Cerebellar cortex (tissue), 1 donor: Measurements from ENCODE around the gene ZNF362.
A peak's percentile ranks its signal among the peaks of the same experiment; 100 is the strongest.

ENCODE experiments used
- DNase-seq: peaks from one replicate; pipeline ENCODE4 v3.0.0-alpha.2; 2015; ENCODE audit warnings: low spot score

ZNF362 gene

DNA sequence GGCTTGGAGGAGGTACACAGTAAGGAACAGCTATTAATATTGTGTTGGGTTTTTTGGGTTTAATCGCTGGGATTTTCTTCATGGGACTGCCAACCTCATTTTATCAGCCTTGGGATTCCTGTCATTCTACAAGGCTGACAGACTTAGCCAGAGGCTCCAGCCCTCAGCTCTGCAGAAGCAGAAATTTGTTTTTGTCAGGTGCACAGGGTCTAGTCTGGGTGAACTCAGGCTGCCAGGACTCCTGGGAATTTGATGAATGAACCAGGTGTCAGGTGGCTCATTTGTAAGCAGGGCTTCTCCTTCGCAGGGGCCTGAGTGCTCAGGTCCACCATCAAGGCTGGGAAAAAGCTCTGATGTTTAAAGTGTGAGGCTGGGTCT, 11.5 kb upstream of the ZNF362 start:
- no peak for DNase-seq

- no peak for DNase-seq
These were observed 10.1 kb upstream of the ZNF362 start for GRCh38 chr1:33246171-33246570.

DNA sequence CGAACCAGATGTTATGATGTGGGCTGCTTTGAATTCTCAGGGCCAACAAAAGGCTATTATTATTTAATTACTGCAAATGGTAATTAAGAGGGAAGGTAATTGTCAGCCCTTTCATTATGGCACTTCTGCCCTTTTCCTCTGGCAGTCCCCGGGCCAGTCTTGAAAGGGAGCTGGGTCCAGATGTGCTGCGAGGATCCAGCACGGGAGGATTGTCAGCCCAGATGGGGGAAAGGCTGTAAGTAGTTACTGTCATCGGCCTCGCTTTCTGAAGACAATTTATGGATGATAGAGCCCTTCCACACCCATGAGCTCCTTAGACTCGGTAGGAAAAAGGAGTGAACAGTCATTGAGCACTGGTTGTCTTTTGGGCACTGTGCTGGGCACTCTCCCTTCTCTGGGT, 8.7 kb upstream of the ZNF362 start:
- DNase-seq: no peak

GRCh38 chr1:33248244-33248643, 8.0 kb upstream of the ZNF362 start:
- DNase-seq: no peak

DNA sequence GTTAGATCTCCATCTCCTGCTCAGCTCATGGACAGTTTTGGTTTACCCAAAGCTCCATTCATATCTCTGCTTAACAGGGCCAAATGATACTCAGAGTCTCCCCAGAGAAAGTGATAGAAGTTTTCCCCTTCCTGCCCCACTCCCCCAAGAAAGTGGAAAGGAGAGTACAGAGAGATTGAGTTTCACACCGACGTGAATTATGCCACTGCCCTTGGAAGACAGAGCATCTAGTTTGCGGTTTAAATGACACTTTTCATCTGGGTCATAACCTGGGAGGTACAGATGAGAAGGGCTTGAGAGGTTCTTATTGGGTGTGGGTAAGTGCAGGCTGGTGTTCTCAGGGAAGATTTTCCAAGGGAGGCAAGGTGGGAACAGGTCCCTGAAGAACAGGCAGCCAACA, 6.9 kb upstream of the ZNF362 start:
- DNase-seq: no peak

DNA sequence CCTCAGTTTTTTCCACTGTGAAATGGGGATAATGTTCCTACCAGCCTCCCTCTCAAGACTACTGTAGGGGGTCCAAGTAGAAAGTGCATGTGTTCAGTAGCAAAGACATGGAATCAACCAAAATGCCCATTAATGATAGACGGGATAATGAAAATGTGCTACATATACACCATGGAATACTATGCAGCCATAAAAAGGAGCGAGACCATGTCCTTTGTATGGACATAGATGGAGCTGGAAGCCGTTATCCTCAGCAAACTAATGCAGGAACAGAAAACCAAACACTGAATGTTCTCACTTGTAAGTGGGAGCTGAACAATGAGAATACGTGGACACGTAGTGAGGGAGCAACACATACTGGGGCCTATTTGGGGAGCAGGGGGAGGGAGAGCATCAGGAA, 6.1 kb upstream of the ZNF362 start:
- DNase-seq: no peak

DNA sequence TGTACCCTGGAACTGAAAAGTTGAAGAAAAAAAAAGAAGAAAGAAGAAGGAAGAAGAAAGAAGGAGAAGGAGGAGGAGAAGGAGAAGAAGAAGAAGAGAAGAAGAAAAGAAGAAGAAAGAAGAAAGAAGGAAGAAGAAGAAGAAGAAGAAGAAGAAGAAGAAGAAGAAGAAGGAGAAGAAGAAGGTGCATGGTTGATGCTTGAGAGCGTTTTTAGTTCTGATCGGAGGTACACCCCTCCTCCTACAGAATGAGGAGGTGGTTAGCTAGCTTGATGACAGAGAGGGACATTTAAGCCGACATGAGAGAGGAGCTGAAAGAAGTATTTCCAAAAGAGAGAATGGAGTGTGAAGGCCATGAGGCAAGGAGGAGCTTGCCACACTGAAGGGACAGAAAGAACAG, 5.6 kb upstream of the ZNF362 start:
- DNase-seq: no peak

GRCh38 chr1:33254491-33254890, 1.8 kb upstream of the ZNF362 start:
- DNase-seq: no peak

DNA sequence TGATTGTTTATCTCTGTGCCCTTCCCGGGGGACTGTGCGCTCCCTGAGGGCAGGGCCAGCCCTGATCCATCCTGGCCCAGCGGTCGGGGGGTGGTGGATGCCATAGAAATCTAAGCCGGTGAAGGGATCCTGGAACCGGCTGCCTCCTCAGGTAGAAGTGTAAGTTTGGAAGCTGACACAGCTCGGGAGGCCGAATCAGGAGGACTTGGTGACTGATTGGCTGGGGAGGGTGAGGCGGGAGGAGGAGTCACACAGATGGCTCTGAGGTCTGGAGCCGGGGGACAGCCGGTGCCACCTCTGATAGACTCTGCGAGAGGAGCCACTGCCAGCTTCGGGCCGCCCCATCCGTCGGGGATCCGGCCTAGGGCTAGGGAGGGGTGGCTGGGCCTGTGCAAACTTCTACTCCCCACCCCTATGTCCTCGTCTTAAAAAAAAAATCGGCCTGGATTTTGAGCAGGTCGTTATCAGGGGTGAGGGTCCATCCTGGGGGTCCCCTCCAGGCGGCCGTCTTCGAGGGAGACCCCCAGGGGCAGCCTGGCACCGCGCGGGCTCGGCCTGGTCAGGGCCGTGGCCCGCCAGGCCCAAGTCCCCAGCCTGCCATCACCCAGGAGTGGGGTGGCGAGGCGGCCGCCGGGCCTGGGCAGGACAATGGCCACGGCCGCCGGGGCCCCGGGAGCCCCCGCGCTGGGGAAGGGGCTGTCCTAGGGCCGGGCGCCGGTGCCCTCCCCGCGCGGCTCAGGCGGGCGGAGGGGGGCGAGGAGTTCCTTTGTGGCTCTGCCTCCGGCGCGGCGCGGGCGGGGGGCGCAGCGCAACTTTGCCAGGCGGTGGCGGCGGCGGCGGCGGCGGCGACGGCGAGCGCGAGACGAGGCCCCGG, 708 bp upstream of the ZNF362 start:
- peak; percentile 87 for DNase-seq

GRCh38 chr1:33256221-33256470, 146 bp upstream of the ZNF362 start:
- no peak for DNase-seq

DNA sequence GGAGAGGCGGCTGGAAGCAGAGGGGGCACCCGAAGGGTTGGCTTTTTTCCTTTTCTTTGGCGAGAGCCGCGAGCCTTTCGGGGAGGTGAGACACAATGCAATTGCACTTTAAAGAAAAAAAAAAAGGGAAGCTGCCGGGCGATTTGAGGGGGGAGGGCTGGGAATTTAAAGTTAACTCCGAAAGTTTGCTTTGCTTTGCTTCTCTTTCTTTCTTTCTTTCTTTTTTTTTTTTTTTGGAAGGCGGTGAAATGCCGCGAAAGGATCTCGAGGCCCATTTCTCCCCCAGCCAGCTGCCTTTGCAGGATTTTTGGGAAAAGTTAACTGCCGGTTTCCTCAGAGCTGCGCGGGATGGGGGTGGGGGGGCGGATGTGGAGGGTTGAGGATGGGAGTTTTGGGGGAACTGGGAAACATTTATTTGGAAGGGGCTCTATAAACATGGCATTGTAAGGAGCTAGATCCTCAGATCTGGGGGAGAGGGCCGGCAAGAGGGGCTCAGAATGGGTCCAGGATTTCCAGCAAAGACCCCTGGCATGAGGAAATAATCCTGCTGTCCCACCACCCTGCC, 997 bp downstream of the ZNF362 start:
- no peak for DNase-seq

DNA sequence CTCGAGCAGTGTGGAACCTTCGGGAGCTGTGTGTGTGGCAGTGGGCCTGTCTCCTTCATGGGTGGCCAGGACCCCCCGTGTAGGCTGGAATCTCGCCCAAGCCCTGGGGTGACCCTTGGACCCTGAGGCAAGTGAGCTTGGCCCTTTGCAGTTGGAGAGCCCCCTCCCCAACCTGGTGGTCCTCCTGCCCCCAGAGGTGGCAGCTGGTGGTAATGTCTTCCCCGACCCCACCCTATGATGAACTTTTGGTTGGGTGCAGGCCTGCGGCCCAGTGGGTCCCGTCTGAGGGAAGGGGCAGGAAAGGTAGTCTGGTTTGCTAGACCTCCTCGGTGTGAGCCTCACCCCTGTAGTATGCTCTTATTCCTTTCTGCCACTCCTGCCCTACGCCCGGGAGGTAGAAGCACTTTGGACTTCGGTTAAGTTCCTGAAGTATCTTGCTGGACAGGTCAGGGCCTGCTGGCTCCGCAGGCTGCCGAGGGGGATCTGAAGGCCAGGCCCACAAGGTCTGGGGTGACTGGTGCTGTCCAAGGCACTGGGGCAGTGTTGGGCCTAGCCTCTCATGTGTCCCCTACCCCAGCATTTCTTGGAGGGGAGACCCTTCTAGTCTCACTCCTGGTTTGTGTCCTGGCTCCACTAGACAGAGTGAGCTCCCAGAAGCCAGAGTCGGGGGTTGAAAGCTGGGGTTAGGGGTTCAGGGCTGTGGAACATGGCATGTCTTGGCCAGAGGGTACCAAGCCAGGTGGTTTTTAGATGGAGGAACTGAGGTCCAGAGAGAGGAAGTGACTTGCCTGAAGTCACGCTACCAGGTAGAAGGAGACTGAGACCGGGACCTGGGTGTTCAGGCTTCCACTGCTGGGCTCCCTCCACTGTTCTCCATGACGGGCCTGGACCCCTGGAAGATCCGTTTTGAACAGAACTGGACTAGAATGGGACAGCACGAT, 1.8 kb downstream of the ZNF362 start:
- no peak for DNase-seq

- DNase-seq: no peak
These were observed 2.5 kb downstream of the ZNF362 start for GRCh38 chr1:33258788-33259274.

- no peak for DNase-seq
These were observed 3.6 kb downstream of the ZNF362 start for GRCh38 chr1:33259879-33260278.

GRCh38 chr1:33260439-33260838, 4.1 kb downstream of the ZNF362 start:
- no peak for DNase-seq

- DNase-seq: no peak
These were observed 5.1 kb downstream of the ZNF362 start for GRCh38 chr1:33261344-33261743.

DNA sequence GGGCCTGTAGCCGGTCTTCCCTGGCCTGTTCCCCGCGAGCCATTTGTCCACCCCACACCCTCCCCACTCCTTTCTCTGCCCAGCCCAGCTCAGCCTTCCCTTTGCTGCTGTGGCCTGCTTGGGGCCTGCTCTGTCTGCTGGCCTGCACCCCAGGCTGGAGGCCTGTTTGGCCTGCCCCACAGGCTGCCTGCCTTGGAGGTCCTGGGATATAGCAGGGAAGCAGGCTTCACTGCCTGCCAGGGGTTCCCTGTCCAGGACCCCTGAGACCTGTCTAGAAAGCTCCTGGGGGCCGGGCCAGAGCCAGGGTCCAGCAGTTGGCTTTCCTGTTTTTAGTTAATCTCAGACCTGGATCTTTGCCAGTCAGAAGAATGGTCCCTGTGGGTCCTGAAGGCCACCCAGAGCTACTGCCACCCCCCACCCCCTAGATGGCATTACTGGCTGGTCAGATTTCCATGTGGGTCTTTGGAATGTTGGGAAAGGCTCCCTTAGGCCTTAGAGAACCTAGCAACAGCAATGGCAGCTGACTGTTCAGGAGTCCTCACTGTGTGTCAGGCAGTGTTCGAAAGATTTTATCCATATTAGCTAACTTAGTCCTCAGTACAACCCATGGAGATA, 7.7 kb downstream of the ZNF362 start:
- DNase-seq: no peak

DNA sequence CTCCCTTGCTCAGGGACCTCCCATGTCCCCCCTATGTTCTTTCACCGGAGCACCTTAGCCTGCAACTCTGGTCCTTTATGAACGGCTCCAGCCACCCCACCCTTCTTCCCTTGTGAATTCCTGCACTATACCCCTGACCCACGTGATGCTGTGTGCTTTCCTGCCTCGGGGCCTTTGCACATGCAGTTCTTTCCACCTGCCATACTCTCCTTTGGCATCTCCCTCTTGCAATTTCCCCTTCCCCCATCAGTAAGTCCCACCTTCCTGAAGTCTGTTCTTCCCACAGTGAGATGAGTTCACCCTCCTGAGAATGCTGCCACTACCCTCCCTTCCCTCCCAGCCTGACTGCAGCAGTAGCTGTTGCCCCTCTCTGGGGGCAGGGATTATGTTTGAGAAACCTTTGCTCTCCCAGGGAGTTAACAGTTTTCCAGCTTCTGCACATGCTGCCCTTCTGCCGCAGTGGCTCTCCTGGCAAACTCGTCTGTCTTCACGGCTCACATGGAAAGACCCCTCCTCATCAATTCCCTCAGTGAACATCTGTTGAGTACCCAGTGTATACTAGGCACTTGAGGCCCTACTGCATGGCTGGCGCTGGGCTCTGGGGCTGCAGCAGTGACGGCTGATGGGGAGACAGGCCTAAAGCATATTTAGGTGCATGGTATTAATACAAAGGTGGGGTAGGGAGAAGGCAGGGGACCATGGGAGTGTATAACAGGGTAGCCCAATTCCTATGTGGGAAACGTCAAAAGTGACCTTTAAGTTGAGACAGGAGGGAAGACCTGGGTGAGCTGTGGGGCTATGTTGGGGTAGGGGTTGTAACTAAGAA, 9.7 kb downstream of the ZNF362 start:
- no peak for DNase-seq

DNA sequence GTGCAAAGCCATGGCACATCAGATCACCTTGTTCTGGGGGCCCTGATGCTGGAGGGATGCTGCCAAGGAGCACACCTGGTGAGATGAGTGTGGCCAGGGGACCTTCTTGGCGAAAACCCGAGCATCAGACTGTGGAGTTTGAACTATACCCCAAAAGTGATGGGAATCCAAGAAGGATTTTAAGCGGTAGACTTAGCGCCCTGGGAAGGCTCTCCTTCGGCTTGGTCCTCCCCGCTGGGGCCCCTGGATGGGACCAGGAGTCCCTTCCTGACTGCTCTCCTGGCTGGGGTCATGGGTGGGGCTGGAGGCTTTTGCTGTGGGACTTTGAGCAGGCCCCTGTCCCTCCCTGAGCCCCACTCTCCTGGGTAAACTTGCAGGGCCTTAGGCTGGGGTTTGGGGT, 10.5 kb downstream of the ZNF362 start:
- DNase-seq: no peak

- no peak for DNase-seq
These were observed 11.3 kb downstream of the ZNF362 start for GRCh38 chr1:33267468-33268205.

- DNase-seq: no peak
These were observed 12.2 kb downstream of the ZNF362 start for GRCh38 chr1:33268457-33268856.
